ENCODE measurements around the gene CLDN1.

Gene CLDN1

DNA sequence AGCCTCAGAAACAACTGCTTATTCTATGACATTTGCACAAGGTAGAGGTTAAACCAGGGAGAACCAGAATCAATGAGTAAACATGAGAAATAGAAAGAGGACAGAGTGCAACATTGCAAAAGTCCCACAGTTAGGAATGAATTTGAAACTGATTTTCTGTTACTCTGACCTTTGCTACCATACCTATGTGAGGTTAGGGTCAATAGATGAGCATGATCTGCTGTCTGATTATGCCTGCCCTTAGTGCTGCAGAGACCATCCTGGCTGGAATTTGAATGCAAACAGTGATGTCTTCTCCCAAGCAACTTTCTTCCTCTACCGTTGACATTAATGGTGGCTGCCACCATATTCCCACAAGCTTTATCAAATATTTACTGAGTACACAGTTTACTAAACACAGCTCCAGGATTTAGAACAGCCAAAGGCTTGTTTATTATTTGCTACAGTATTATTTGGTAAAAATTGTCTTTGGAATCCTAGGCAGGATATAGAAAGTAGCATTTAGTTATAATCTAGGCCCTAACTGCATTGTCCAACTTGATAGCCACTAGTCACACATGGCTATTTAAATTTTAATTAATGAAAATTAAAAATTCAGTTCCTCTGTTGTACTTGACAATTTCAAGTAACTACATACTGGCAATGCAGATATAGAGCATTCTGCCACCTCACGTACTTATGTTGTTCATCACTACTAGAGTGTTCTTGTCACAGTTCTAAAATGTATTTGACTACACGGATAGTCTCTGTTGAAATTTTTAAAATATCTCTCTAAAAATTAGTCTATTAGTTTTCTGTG, 8.9 kb upstream of the CLDN1 start:
- DNase-seq: no peak

GRCh38 chr3:190326930-190327329, 4.7 kb upstream of the CLDN1 start:
- no peak for DNase-seq

GRCh38 chr3:190326361-190326760, 4.1 kb upstream of the CLDN1 start:
- no peak for DNase-seq

- DNase-seq: no peak
These were observed 3.7 kb upstream of the CLDN1 start for GRCh38 chr3:190325923-190326322.

GRCh38 chr3:190323246-190323626, 990 bp upstream of the CLDN1 start:
- DNase-seq: no peak

DNA sequence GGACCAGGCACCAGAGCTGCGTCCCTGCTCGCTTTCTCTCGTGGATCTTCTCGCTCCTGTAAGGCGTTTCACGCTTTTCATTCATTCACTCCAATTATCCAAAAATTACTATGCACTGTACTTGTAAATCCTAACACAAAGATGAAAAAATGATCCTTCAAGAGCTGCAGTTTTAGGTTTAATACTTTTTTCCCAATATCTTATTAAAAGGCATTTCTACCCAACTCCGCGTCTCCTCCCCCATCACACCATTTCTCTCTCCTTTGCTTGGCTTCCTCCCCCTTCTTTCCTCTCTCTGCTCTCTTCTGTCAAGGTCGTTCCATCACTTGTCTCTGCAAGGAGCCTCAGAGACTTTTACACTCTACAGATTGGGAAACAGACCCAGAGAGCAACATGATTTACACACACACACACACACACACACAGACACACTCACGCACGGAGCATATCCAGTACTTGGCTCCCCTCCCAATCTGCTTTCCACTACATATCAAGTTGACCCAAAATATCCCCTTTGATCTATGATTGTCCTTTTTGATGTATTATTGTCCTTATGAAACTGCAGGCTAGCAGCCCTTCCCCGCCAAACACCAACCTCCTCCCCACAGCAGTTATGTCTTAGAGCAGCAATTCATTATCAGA, 479 bp upstream of the CLDN1 start:
- DNase-seq: no peak

DNA sequence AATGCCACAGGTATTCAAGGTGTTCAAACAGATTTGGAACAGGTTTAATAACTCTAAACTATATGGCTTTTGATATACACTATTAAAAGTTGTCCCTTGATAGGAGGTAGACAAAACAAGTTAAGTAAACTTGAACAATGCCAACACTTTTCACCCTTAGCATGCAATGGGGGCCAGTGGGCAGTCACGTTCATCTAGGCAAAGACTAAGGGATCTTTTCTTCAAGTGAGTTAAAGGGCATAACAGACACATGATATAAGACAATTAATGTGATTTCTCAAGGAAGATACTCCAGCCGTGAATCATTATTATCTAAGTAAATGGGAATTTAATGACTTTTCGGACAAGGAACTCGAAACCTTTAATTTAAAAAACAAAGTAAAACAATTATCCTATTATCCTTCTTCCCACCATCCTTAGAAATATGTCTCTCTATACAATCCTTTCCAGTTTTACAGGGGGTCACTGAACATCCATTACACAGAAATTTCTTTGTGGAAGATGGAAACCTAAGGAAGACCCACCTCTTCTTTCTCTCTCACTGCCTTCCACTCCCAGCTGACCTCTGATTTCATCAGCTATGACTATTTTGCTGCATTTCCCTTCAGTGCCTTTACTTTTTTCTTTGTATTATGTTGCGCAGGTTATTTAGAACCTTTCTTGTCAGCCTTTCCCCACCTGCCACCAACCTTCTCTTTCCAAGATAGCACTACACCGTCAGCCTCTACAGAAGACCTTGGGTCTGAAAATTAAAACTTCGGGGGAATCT, 1.5 kb downstream of the CLDN1 start:
- DNase-seq: no peak

DNA sequence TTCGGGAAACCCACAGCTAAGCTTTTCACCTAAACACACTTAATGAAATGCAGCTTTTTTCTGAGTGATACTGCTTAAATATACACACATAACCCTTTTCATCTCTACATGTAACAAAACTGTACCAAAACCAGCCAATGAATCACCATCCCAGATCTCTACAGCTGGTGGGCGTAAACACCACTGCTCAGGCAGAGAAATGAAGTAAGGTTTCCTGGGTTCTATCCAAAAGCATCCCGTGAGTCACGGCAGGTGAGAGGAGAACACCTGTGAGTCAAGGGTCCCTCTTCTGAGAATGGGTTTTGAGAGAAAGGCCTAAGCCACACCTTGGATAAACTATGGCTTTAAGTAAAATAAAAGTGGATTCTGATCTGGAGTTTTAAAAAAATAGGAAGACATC, 2.6 kb downstream of the CLDN1 start:
- peak; percentile 53 for DNase-seq

DNA sequence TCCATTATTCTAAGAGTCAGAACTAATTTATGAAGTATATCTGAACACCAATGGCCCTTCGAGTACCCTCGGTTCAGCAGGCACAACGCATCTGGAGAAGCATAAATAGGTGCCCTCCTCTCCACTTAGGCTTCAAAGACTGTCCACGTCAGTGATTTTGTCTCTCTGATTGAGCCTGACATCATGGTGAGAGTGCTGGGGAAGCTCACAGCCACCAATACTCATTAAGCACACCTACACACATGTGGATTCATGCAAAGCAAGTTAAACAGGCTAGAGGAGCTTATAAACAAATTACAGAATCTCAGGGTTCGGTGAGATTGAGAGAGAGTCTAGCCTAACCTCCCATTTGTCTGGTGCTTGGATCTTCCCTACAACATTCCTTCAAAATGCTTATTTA, 3.6 kb downstream of the CLDN1 start:
- no peak for DNase-seq

GRCh38 chr3:190314741-190315140, 7.5 kb downstream of the CLDN1 start:
- no peak for DNase-seq

DNA sequence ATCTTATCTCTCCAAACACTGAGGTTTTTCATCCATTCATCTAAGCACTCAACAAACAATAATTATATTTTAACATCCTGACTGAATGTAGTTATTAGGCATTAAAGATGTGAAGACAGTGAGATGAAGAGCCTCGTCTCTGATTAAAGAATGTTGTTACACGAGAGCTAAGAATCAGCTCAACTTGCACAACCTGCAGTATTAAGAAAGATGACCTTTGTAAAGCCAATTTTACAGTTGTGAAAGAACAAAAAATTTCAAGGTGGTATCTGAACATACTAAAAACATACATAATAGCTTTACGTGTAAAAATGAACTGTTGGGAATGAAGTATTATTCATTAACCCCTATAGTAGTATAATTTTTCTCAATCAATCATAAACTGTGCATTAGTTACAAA, 12.8 kb downstream of the CLDN1 start:
- DNase-seq: no peak

DNA sequence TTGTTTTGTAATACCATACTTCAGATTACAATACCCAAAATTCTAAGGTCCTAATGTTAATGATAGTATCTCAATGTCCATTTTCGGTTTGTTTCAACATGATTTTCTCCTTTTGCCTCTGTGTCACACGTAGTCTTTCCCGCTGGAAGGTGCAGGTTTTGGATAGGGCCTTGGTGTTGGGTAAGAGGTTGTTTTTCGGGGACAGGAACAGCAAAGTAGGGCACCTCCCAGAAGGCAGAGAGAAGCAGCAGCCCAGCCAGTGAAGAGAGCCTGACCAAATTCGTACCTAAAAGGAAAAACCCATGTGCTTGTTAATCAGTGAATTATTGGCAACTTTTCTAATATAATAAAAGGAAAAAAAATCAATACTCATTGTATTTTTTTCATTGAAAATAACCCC, 14.1 kb downstream of the CLDN1 start:
- DNase-seq: no peak

GRCh38 chr3:190307164-190307545, 15.1 kb downstream of the CLDN1 start:
- DNase-seq: no peak

- DNase-seq: no peak
These were observed 15.6 kb downstream of the CLDN1 start for GRCh38 chr3:190306513-190307163.

- DNase-seq: no peak
These were observed 16.2 kb downstream of the CLDN1 start for GRCh38 chr3:190306026-190306425.

DNA sequence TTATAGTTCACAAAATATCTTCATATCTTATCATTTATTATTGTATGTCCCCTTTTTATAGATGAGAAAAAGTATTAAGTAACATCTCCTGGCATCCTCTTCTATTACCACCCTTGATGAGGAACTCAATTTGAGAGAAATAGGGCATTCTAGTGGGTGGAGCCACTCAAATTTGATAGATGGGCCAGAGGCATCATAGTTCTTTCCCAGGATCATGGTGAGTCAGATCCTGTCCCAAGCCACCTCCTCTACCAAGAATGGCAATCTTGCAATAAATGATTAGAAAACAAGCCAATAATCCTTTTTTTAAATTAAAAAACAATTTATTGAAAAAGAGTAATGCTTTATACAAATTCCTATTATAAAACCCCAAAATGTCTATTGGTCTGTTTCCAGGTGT, 16.8 kb downstream of the CLDN1 start:
- DNase-seq: no peak

DNA sequence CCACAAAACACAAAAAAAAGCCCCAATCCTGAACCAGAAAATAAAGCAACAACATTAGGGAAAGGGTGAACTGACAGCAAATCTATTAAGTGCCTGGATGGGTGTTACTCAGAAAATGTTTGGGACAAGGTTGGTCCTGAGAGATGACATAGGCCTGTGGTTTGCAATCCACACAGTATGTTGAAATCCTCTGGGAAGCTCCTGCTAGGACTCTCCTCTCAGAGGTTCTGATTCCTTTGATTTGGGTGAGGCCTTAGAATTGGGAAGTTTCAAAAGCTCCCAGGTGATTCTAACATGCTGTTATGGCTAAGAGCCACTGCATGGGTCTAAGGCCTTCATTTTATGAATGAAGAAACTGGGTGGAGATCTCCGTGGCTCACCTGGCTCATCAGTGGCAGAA, 18.4 kb downstream of the CLDN1 start:
- no peak for DNase-seq

DNA sequence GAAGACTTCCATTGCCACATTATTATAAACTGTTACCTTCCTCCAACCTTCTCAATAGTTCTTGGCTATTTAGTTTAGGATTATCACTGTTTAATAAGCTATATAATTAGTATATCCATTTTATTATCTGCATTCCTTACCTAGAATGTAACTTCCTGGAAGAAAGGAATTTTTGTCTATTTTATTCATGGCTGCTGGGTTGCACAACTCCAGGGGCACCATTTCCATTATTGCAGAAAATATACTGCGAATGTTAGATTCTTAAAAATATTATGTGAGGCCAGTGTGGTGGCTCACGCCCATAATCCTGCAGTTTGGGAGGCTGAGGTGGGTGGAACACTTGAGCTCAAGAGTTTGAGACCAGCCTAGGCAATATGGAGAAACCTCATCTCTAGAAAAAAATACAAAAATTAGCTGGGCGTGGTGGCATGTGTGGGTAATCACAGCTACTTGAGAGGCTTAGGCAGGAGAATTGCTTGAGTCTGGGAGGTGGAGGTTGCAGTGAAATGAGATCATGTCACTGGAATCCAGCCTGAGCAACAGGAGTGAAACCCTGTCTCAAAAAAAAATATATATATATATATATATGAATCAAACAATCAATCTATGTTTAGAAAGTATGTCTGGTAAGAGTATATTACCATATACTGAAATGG, 19.9 kb downstream of the CLDN1 start:
- DNase-seq: no peak

DNA sequence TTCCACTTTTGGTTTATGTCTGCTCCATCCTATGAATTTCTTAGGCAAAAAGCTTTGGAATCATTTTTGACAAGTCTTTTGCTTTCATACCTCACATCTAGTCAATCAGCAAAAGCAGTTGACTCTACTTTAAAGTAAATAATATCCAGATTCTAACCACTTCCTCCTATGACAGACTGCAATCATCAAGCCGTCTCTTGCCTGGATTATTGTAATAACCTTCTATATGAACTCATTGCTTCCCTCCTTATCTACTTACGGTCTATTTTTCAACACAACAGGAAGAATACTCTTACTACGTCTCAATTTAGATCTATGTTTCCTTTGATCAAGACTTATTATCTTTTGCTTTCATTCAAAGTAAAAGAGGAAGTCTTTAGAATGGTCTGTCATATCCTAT, 20.7 kb downstream of the CLDN1 start:
- no peak for DNase-seq

- no peak for DNase-seq
These were observed 22.3 kb downstream of the CLDN1 start for GRCh38 chr3:190299969-190300368.

DNA sequence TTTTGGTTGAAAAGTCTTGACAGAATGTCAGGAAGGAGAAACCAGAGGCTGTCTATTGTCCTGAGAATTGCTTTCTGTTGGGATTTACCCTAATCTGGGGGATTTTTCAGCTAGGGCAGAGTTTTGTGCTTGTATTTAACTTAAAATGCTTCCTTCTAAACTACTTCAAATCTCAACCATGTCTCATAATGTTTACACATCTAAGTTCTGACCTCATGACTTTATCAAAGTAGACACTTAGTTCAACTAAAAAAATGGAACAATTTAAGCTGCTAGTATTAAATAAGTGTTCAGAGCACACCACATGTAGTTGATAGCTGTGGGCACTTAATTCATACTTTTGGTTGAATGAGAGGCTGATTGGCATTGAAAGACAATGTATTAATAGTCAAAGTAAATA, 28.2 kb downstream of the CLDN1 start:
- DNase-seq: no peak

- no peak for DNase-seq
These were observed 28.6 kb downstream of the CLDN1 start for GRCh38 chr3:190293621-190294020.

- no peak for DNase-seq
These were observed 30.2 kb downstream of the CLDN1 start for GRCh38 chr3:190291994-190292584.

Measured in stimulated activated CD4-positive, alpha-beta T cell treated with anti-CD3 and anti-CD28 coated beads, Interleukin-4, amount 100 ng/mL, for 1 hour (primary cell).